HCT116 (cell line): ENCODE measurements around the gene PPP1CC.

Source experiments
- CBX3 ChIP-seq: IDR thresholded peaks from 2 replicates; pipeline ENCODE4 v1.6.1; 2012; ENCODE audit warnings: low read depth
- CEBPB ChIP-seq: IDR thresholded peaks from 2 replicates; pipeline ENCODE4 v1.6.1; 2012; ENCODE audit warnings: low read depth
- CTCF ChIP-seq, 3 experiments: fragments of 200-600 bp in 1 of 3; sonication (generic) in 1 of 3; IDR thresholded peaks in 2 of 3; conservative IDR thresholded peaks in 1 of 3; 2 replicates each; pipeline ENCODE4 v1.5.1; 2012 to 2017; ENCODE audit warnings: low read depth in 2 of 3, low read length in 2 of 3, antibody characterized with exemption in 1 of 3, borderline replicate concordance in 1 of 3, control low read depth in 1 of 3, mild to moderate bottlenecking in 1 of 3, mixed read lengths in 1 of 3, mixed run types in 1 of 3, moderate library complexity in 1 of 3; ENCODE audit not compliant: insufficient read depth in 1 of 3
- ELF1 ChIP-seq: IDR thresholded peaks from 2 replicates; pipeline ENCODE4 v1.6.1; 2012; ENCODE audit warnings: low read depth, borderline replicate concordance
- EZH2 ChIP-seq: fragments of 200-600 bp; sonication (generic); IDR thresholded peaks from 2 replicates; pipeline ENCODE4 v1.6.1; 2017; ENCODE audit warnings: antibody characterized with exemption, mixed run types
- JUND ChIP-seq: IDR thresholded peaks from 2 replicates; pipeline ENCODE4 v1.6.1; 2012
- MAX ChIP-seq: IDR thresholded peaks from 2 replicates; pipeline ENCODE4 v1.6.1; 2012
- POLR2A ChIP-seq: IDR thresholded peaks from 2 replicates; pipeline ENCODE4 v1.7.0; 2011; ENCODE audit warnings: borderline replicate concordance; ENCODE audit not compliant: insufficient read depth, insufficient read length; ENCODE audit errors: extremely low read depth
- POLR2AphosphoS5 ChIP-seq: IDR thresholded peaks from 2 replicates; pipeline ENCODE4 v1.6.1; 2011; ENCODE audit warnings: mild to moderate bottlenecking, low read depth, low read length, moderate library complexity
- RAD21 ChIP-seq: IDR thresholded peaks from 2 replicates; pipeline ENCODE4 v1.6.1; 2012; ENCODE audit warnings: low read depth, mild to moderate bottlenecking
- SIN3A ChIP-seq: IDR thresholded peaks from 2 replicates; pipeline ENCODE4 v1.6.1; 2012; ENCODE audit warnings: low read depth
- SP1 ChIP-seq: IDR thresholded peaks from 2 replicates; pipeline ENCODE4 v1.6.1; 2012; ENCODE audit warnings: low read depth
- TCF7L2 ChIP-seq: IDR thresholded peaks from 2 replicates; pipeline ENCODE4 v1.7.0; 2011; ENCODE audit warnings: borderline replicate concordance, inconsistent platforms; ENCODE audit not compliant: insufficient read depth, insufficient read length; ENCODE audit errors: extremely low read depth
- ZFX ChIP-seq: fragments of 450-650 bp; IDR thresholded peaks from 2 replicates; pipeline ENCODE4 v1.6.1; 2017

- no peak for TF ChIP-seq CTCF (IDR thresholded peaks at IDR 0.05 in 2 of 3, conservative IDR thresholded peaks at IDR 0.05 in 1 of 3; ENCODE audit: borderline replicate concordance in 1 of 3, insufficient read depth in 1 of 3, low read depth in 2 of 3, low read length in 2 of 3)
- no peak for TF ChIP-seq ELF1
- no peak for TF ChIP-seq JUND
- TF ChIP-seq CBX3 = no peak
- no peak for TF ChIP-seq POLR2AphosphoS5
- no peak for TF ChIP-seq RAD21
- TF ChIP-seq TCF7L2 = no peak
- no peak for TF ChIP-seq CEBPB
- TF ChIP-seq SIN3A = no peak
- no peak for TF ChIP-seq MAX
- TF ChIP-seq POLR2A = no peak
- no peak for TF ChIP-seq ZFX
- TF ChIP-seq EZH2 = no peak
- no peak for TF ChIP-seq SP1
Measured at GRCh38 chr12:110693731-110694130, 49.0 kb downstream of the PPP1CC start.
